OCI-LY1 (cell line): Measurements from ENCODE around the gene MDM1.

Experiments used
- H2AFZ ChIP-seq: fragments of 200-600 bp; sonication (generic), shearing (Covaris generic); 2 replicates; pipeline ENCODE4 v1.6.0; 2014; ENCODE audit warnings: antibody characterized with exemption, mild to moderate bottlenecking, low read length
- H3F3A ChIP-seq: fragments of 200-600 bp; sonication (generic), shearing (Covaris generic); 2 replicates; pipeline ENCODE4 v1.6.0; 2014; ENCODE audit warnings: mild to moderate bottlenecking, antibody characterized with exemption, low read length, moderate library complexity; ENCODE audit not compliant: insufficient read depth
- H3K27ac ChIP-seq: fragments of 200-600 bp; sonication (generic); 2 replicates; pipeline ENCODE4 v1.5.1; 2014; ENCODE audit warnings: low read length, mixed run types, mild to moderate bottlenecking, low read depth; ENCODE audit not compliant: poor library complexity, severe bottlenecking
- H3K27me3 ChIP-seq: fragments of 200-600 bp; sonication (generic); 2 replicates; pipeline ENCODE4 v1.6.0; 2014; ENCODE audit warnings: antibody characterized with exemption, mild to moderate bottlenecking, low read length, moderate library complexity; ENCODE audit not compliant: insufficient read depth
- H3K36me3 ChIP-seq: fragments of 200-600 bp; sonication (generic); 2 replicates; pipeline ENCODE4 v1.6.1; 2014; ENCODE audit warnings: mild to moderate bottlenecking, antibody characterized with exemption, low read length, moderate library complexity, mixed read lengths; ENCODE audit not compliant: insufficient read depth
- H3K4me1 ChIP-seq: fragments of 200-600 bp; sonication (generic); 2 replicates; pipeline ENCODE4 v1.5.1; 2014; ENCODE audit warnings: mild to moderate bottlenecking, low read length, moderate library complexity; ENCODE audit not compliant: insufficient read depth, severe bottlenecking
- H3K4me2 ChIP-seq: fragments of 200-600 bp; sonication (generic), shearing (Covaris generic); 2 replicates; pipeline ENCODE4 v1.6.1; 2014; ENCODE audit warnings: low read length
- H3K4me3 ChIP-seq: fragments of 200-600 bp; sonication (generic); 2 replicates; pipeline ENCODE4 v1.5.1; 2014; ENCODE audit warnings: low read length, low read depth, mild to moderate bottlenecking, mixed read lengths; ENCODE audit not compliant: poor library complexity, severe bottlenecking
- H3K79me2 ChIP-seq: fragments of 200-600 bp; shearing (Covaris generic); 2 replicates; pipeline ENCODE4 v1.6.1; 2016; ENCODE audit warnings: mixed run types, low read length, mixed read lengths; ENCODE audit not compliant: insufficient read depth
- H3K9ac ChIP-seq: fragments of 200-600 bp; sonication (generic), shearing (Covaris generic); 2 replicates; pipeline ENCODE4 v1.6.1; 2014; ENCODE audit warnings: mild to moderate bottlenecking, low read length, mixed read lengths
- H3K9me2 ChIP-seq: fragments of 200-600 bp; sonication (generic), shearing (Covaris generic); 2 replicates; pipeline ENCODE4 v1.6.1; 2014; ENCODE audit warnings: low read depth, mild to moderate bottlenecking, low read length, mixed read lengths
- H3K9me3 ChIP-seq: fragments of 200-600 bp; shearing (Covaris generic); 2 replicates; pipeline ENCODE4 v1.6.1; 2014; ENCODE audit warnings: low read length, mixed read lengths
- H4K20me1 ChIP-seq: fragments of 200-600 bp; sonication (generic), shearing (Covaris generic); 2 replicates; pipeline ENCODE4 v1.6.0; 2016; ENCODE audit warnings: mild to moderate bottlenecking, low read length; ENCODE audit not compliant: insufficient read depth
- EZH2 ChIP-seq: fragments of 200-600 bp; sonication (generic), shearing (Covaris generic); IDR thresholded peaks from 2 replicates; pipeline ENCODE4 v1.8.0; 2017; ENCODE audit warnings: borderline replicate concordance, mixed run types, mild to moderate bottlenecking, antibody characterized with exemption, low read length, moderate library complexity, mixed read lengths
- TF ChIP-seq, protein P1 (sequence below): fragments of 200-600 bp; sonication (generic), shearing (Covaris generic); IDR thresholded peaks from 2 replicates; pipeline ENCODE4 v1.5.1; 2017; ENCODE audit warnings: mild to moderate bottlenecking, antibody characterized with exemption, low read length, moderate library complexity, mixed read lengths

MDM1 gene

DNA sequence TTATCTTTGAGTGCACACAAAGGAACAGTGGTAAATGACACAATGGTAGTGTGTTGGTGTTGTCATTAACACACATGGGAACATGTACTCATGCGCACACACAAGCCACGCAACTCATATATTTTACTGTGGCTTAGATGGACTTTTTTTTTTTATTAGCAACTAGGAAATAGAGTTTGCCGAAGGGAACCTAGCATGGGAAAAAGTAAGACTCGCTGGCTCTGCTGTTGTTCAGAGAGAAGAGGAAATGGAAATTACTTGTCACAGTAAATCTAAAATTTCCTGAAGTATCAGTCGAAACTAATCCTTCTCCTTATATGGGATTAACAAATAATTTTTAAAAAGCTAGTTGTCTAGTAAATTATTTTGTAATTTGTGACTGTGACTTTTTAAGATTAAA is 45.1 kb downstream of the MDM1 start:
- Histone ChIP-seq H3K9me3 (no peaks in the 10 kb centered on the region), H3K9ac (no peak overlapping the region), H2AFZ (no peak overlapping the region), H3K4me2 (no peak overlapping the region), H4K20me1 (no peaks in the 10 kb centered on the region), H3K27ac (no peak overlapping the region), H3K79me2 (no peaks in the 10 kb centered on the region), H3K27me3 (no peaks in the 10 kb centered on the region), H3K4me1 (no peaks in the 10 kb centered on the region), H3F3A (no peaks in the 10 kb centered on the region; the same call in 1 of the 2 replicates), H3K4me3 (no peak overlapping the region), H3K9me2 (no peaks in the 10 kb centered on the region), H3K36me3 (no peaks in the 10 kb centered on the region)
- TF ChIP-seq EZH2: no peak
- TF ChIP-seq, protein P1, sequence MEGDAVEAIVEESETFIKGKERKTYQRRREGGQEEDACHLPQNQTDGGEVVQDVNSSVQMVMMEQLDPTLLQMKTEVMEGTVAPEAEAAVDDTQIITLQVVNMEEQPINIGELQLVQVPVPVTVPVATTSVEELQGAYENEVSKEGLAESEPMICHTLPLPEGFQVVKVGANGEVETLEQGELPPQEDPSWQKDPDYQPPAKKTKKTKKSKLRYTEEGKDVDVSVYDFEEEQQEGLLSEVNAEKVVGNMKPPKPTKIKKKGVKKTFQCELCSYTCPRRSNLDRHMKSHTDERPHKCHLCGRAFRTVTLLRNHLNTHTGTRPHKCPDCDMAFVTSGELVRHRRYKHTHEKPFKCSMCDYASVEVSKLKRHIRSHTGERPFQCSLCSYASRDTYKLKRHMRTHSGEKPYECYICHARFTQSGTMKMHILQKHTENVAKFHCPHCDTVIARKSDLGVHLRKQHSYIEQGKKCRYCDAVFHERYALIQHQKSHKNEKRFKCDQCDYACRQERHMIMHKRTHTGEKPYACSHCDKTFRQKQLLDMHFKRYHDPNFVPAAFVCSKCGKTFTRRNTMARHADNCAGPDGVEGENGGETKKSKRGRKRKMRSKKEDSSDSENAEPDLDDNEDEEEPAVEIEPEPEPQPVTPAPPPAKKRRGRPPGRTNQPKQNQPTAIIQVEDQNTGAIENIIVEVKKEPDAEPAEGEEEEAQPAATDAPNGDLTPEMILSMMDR: no peak

DNA sequence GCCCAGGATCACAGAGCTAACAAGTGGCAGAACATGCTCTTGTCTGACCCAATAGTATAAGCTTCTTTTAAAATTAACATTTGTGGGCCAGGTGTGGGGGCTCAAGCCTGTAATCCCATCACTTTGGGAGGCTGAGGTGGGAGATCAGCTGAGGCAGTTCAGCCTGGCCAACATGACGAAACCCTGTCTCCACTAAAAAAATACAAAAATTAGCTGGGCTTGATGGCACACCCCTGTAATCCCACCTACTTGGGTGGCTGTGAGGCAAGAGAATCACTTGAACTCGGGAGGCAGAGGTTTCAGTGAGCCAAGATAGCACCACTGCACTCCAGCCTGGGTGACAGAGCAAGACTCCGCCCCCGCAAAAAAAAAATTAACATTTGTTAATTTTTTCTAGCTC is 45.8 kb downstream of the MDM1 start:
- no peaks in the 10 kb centered on the region for H3K79me2 ChIP-seq
- no peaks in the 10 kb centered on the region for H3K4me1 ChIP-seq
- no peak overlapping the region for H3K27ac ChIP-seq
- H2AFZ ChIP-seq: no peak overlapping the region
- no peak overlapping the region for H3K4me3 ChIP-seq
- no peak overlapping the region for H3K4me2 ChIP-seq
- H3K36me3 ChIP-seq: no peaks in the 10 kb centered on the region
- no peak for TF ChIP-seq EZH2
- TF ChIP-seq, protein P1: no peak
- no peaks in the 10 kb centered on the region; the same call in 1 of the 2 replicates for H3F3A ChIP-seq
- H3K9me3 ChIP-seq: no peaks in the 10 kb centered on the region
- H3K9ac ChIP-seq: no peak overlapping the region
- no peaks in the 10 kb centered on the region for H4K20me1 ChIP-seq
- H3K27me3 ChIP-seq: no peaks in the 10 kb centered on the region
- H3K9me2 ChIP-seq: no peaks in the 10 kb centered on the region

DNA sequence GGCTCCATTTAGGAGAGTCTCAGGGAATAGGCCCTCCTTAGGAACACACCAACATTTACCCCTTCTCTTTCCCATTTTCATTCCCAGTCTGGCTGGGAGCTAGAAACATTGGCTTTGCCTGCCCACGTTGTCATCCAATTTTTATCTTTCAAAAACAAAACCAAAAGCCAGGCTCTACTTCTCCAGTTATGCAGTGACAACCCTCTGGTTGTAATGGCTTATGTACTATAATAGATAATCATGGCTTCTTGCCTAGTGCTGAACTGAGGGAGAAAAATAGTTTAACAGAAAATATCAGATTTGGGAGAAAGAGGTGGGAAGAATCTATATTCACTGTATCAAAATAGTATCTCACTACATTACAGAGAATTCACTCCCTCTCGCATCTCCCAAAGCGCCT is 46.6 kb downstream of the MDM1 start:
- TF ChIP-seq, protein P1: no peak
- TF ChIP-seq EZH2: no peak
- Histone ChIP-seq H3K27ac (no peak overlapping the region), H3K9me2 (no peaks in the 10 kb centered on the region), H3K79me2 (no peaks in the 10 kb centered on the region), H4K20me1 (no peaks in the 10 kb centered on the region), H2AFZ (no peak overlapping the region), H3K4me3 (no peak overlapping the region), H3K27me3 (no peaks in the 10 kb centered on the region), H3K9me3 (no peaks in the 10 kb centered on the region), H3K4me2 (no peak overlapping the region), H3F3A (no peaks in the 10 kb centered on the region; the same call in 1 of the 2 replicates), H3K4me1 (no peaks in the 10 kb centered on the region), H3K36me3 (no peaks in the 10 kb centered on the region), H3K9ac (no peak overlapping the region)
